ENCODE data around the gene KDF1.

The KDF1 gene, protein sequence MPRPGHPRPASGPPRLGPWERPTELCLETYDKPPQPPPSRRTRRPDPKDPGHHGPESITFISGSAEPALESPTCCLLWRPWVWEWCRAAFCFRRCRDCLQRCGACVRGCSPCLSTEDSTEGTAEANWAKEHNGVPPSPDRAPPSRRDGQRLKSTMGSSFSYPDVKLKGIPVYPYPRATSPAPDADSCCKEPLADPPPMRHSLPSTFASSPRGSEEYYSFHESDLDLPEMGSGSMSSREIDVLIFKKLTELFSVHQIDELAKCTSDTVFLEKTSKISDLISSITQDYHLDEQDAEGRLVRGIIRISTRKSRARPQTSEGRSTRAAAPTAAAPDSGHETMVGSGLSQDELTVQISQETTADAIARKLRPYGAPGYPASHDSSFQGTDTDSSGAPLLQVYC

DNA sequence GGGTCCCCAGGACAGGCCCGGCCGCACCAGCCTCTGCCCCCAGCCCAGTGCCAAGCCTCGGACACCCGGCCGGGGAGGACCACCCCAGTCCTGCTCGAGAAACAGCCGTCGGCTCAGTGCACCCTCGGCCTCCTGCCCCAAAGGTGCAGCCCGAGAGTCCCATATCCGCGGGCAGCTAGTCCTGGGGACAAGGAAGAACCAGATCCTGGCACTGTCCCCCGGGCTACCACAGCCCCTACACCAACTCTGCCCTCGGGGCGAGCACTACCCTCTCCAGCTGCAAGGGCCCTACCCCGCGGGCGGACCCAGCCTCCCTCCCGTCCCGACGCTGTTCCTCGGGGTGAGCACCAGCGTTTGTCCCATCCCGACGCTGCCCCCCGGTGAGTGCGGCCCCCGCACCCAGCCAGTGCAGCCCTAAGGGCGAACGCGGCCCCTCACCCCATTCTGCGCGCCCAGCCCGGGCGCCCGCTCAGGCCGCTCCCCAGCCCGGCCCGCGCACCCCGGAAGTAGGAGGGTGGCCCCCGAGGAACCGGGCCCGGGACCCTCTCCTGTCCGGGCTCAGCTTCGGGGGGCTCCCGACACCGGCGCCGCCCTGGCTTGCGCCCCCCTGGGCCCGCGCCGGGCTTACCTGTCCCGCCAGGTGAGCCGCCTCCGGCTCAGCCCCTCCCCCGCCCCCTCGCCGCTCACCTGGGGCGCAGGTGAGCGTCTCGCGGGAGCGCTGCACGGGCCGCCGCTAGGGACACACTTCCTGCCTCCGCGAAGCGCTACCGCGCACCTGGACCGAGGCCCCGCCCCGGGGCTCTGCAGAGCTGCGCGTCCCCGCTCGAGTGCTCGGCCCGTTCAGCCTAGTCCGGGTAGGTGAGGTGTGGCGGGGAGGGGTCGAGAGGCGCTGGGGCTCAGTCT, at the start of gene KDF1:
Gene KDF1 (minus strand): TSS at position 747 of the 903 bp plus-strand sequence. CDS start 8,088 bp downstream, outside the sequence.
- peak in 2 of 3 experiments; percentile 18 to 19 for DNase-seq (ENCODE audit: low read depth in 3 of 3)

- DNase-seq (ENCODE audit: low read depth in 3 of 3): no peak
Observed at GRCh38 chr1:27009601-27010197, 49.4 kb upstream of the KDF1 start.

DNA sequence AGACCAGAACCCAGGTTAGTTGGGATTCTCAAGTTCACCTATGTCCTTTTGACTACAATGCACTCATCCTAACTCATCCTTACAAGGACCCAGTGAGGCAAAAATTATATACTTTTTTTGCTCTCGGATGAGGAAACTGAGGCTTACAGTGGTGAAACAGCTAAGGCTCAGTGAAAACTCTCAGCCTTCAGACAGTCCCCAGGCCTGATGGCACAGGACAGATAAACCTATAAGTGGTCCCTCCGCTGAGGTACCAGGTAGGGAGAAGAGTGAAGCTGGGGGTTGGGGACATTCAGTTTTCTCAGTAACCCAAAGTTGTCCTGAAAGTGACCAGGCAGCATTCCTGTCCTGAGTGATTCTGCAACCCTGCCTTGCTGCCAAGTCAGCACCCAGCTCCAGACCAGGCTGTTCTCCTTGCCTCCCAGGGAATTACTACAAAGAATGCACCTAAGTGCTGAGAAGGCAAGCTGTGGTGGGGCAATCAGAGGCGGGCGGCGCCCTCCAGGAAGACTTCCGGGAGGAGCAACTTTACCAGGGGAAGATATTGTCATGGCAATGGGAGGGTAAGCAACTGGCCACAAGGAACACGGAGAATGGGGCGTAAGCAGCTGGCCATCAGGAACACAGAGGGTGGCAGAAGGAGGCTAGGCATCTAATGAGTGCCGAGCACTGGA, 47.8 kb upstream of the KDF1 start:
- DNase-seq (ENCODE audit: low read depth in 3 of 3): no peak

DNA sequence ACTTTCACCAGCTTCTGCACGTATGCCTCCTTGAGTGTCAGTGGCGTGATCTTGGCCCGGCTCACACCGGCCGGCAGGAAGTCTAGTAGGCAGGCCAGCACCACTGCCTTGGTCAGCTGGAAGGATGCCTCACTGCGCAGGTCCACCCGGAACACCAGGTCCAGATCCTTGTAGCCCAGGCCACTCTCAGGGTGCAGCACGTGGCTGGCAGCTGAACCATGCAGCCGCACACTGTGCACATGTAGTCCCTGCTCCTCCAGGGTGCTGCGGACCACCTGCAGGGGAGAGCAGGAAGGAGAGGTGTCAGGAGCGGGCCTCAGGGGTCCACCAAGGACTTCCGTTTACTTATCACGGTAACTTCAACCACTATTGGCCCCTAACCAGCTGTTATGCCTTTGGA, 46.4 kb upstream of the KDF1 start:
- DNase-seq (ENCODE audit: low read depth in 3 of 3): no peak

- no peak for DNase-seq (ENCODE audit: low read depth in 3 of 3)
Observed at GRCh38 chr1:27005648-27006496, 45.6 kb upstream of the KDF1 start.

- no peak for DNase-seq (ENCODE audit: low read depth in 3 of 3)
Observed at GRCh38 chr1:27005166-27005530, 44.9 kb upstream of the KDF1 start.

DNA sequence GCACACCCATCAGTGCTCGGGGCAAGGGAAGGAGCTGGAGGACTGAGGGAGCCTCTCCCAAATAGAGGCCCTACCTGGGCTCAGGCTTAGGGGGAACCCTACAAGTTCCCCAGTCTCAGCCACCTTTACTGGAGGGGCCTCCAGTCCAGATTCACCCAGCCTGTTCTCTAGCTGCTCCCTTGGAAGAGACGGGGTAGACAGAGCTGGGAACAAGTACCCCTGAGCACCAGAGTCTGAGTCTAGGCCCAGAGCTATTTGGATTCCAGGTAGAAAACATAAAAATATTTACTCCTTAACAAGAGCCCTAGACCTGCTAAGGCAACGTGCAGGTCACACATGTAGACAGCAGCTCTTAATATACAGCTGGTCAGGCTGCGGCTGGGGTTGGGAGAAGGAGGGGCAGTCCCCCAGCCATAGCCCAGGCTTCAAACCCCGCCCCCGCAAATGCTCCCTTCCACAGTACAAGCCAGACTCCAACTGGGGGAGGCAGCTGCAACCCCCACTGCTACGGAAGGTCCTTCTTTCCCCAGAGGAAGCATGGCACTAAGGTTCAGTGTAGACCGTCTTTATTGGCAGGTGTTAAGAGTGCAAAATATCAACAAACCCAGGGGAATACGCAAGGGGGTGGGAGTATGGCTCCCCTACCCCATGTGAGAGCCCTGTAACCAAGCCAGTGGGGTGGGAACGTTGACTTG, 44.4 kb upstream of the KDF1 start:
- DNase-seq (ENCODE audit: low read depth in 3 of 3): no peak

DNA sequence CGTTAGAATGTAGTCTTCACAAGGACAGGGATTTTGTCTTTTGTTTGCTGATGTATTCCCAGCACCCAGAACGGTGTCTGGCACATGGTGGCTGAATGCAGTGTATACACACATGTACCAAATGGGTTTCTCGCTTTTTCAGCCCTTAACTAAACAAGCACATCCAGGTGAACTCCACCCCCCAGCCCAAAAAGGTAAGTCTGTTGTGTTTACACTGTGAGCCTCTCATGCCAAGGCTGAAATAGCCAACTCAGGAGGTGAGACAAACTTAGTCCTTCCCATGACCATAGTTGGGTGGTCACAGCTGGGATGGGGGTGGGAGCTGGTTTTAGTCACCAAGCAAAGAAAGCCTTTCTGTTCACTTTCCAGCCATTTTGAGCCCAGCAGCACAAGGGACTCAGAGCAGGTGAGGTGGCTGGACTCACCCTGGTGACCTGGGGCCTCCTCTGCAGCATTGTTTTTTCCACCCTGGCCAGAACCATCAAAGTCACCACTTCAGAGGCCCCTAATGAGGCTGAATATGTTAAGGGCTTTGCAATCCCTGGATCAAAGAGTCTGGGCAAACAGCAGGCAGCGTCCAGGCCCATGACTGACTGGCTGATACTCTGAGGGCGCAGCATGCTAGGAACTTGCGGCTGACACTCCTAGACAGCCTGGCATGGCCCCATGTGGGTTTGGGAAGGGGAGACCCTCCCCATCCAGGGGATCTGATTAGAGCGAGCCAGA, 43.6 kb upstream of the KDF1 start:
- no peak for DNase-seq (ENCODE audit: low read depth in 3 of 3)

DNA sequence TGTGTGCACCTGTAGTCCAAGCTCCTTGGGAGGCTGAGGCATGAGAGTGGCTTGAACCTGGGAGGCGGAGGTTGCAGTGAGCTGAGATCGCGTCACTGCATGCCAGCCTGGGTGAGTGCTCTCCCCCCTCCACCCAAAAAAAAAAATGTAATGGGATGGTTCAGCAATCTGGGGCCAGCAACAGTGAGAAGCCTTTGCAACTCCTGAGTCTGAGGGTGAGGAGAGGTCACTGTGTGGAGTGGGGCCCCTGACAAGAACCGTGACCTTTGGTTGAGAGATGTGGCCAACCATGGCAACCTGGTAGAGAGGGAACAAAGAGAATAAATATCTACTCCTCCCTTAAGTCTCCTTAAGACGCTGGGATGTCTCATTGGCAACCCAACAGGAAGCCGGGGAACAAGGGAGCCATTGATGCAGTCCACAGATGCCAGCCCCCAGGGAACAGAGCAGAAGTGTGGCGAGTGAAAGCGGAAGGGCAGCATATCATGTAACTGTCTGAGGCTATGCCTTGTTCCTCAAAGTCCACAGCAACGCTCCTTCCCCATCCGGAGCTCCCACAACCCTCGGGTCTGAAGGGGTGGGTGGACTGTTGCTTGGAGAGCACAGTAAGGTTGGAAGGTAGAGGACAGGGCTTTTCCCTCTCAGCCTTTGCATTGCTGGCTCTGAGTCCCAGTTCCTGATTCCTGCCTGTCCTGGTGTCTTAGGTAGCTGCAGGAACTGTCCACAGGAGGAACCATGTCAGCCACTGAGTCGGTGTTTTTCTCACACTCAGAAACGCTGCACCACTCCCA, 41.5 kb upstream of the KDF1 start:
- no peak for DNase-seq (ENCODE audit: low read depth in 3 of 3)

- DNase-seq (ENCODE audit: low read depth in 3 of 3): no peak
Observed at GRCh38 chr1:27000817-27001460, 40.7 kb upstream of the KDF1 start.

- no peak for DNase-seq (ENCODE audit: low read depth in 3 of 3)
Observed at GRCh38 chr1:27000090-27000816, 40.0 kb upstream of the KDF1 start.

DNA sequence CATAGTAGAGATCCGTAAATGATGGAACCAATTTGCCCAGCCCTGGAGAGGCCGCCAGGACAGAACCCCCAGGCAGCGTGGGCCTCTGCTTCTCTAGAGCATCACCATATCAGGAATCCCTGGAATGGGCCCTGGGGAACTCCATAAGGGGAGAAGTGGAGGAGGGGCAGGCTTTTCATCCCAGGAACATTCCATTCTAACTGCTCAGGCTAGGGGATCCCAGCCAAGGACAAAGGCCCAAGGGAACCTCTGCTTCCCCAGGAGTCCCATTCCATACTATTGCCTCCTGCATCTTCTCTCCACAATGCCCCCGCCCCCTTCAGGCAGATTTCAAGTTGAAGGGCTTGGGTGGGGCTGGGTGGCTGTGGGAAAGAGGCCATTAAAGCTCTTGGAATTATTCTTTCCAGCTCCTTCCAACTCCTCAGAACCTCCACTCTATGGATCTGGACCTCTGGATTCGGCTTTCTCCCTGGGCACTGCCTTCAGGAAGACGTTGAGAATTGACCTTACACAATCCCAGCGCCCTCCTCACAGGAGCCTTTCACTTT, 39.2 kb upstream of the KDF1 start:
- DNase-seq (ENCODE audit: low read depth in 3 of 3): no peak

DNA sequence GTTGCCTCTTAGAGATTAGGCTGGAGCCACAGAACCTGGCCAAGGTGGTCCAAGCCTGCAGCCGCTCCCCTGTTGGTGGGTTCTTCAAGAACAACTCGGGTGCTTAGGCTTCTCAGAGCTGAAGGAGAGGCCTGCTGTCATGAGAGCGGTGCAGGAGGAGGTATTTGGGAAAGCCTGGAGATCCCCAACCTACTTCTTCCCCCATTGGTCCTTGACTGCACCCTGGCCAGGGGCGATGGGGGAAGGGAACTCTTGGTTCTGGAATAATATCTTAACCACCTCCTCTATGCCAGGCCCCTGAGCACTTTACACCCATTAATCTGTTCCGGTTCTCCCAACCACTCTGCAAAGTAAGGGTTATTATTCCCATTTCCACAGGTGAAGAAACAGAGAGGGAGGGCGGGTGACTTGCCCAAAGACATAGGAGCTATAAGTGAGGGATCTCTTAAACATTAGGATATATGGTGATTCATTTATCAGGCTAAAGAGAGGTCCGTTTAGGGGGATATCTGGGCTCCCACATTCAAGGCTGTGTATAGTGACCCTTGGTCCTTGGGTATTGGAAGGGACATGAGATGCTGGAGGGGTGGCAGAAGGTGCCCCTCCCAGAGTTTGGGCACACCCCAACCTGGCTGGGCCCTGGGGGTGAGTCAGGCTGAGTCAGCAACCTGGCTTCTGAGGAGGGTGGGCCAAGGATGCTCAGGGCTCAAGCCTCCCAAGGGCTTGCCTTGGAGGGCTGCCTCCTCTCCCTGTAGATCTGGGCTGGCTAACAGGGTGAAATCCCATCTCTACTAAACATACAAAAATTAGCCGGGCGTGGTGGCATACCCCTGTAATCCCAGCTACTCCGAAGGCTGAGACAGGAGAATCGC, 38.4 kb upstream of the KDF1 start:
- no peak for DNase-seq (ENCODE audit: low read depth in 3 of 3)

GRCh38 chr1:26996665-26997064, 36.4 kb upstream of the KDF1 start:
- no peak for DNase-seq (ENCODE audit: low read depth in 3 of 3)

DNA sequence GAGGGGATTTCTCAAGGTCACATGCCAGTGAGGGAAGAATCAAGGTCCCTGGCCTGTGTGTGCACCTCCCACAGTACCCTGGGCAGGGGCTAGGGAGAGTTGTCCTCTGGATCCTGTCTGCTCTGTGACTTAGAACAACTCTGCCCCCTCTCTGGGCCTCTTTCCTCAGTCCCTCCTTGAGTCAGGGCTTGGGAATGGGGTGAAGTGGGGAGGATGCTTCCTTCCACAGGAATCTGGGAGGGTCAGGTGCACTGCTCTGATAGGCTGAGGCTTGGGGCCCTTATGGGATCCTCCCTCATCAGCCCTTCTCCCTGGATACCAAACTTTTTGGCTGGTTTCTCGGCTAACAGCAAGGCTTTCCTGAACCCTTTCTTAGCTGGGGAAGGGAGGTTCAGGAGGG, 35.8 kb upstream of the KDF1 start:
- DNase-seq (ENCODE audit: low read depth in 3 of 3): no peak

GRCh38 chr1:26994787-26995517, 34.7 kb upstream of the KDF1 start:
- DNase-seq (ENCODE audit: low read depth in 3 of 3): no peak

Measured in stimulated activated CD4-positive, alpha-beta T cell treated with anti-CD3 and anti-CD28 coated beads, TNF-alpha, amount 100 ng/mL, for 24 hours (primary cell).